BJ (cell line): Measurements from ENCODE around the gene TMEM178B. TPM values are rescaled to one million over a fixed set of nuclear protein-coding genes. Genes with fewer than 3 reads are reported as not detected.

Experiments used
- CTCF ChIA-PET: fragments of 350-600 bp; formaldehyde crosslinking; extraction: SDS; loops from one replicate; lab custom pipeline; 2021; ENCODE audit warnings: antibody characterized with exemption, inconsistent platforms; lab: Yijun Ruan, JAX
- POLR2A ChIA-PET: fragments of 300-600 bp; sonication (Branson Sonifier 250); formaldehyde crosslinking; extraction: SDS; loops from one replicate; lab custom pipeline; 2021; ENCODE audit warnings: antibody characterized with exemption; lab: Charles Lee
- DNase-seq: peaks from one replicate; pipeline ENCODE4 v3.0.0-alpha.2; 2011; ENCODE audit warnings: low read depth
- H3K27me3 ChIP-seq: 2 replicates; pipeline ENCODE4 v1.6.0; 2011; ENCODE audit warnings: low read length; ENCODE audit not compliant: control insufficient read depth, insufficient read depth
- H3K36me3 ChIP-seq: 2 replicates; pipeline ENCODE4 v1.5.1; 2011; ENCODE audit warnings: low read length; ENCODE audit not compliant: control insufficient read depth, insufficient read depth
- H3K4me3 ChIP-seq: 2 replicates; pipeline ENCODE4 v1.5.1; 2011; ENCODE audit warnings: low read depth, mild to moderate bottlenecking, control low read depth, low read length
- CTCF ChIP-seq: IDR thresholded peaks from 2 replicates; pipeline ENCODE4 v1.5.1; 2011; ENCODE audit warnings: low read depth, mild to moderate bottlenecking, control low read depth, inconsistent platforms, low read length, moderate library complexity; ENCODE audit not compliant: insufficient read depth
- polyA plus RNA-seq: library from polyadenylated mRNA; depleted of rRNA; stranded (reverse); fragments of >200 nt; gene quantifications from 2 replicates; pipeline ENCODE4 v1.2.3, GENCODE V29; 2011

TMEM178B gene
- polyA plus RNA-seq, 1 experiment, result 0.43 TPM

GRCh38 chr7:141387521-141388217 lies 313.8 kb downstream of the TMEM178B start:
- no peak for DNase-seq
- no peaks in the 10 kb centered on the region for H3K27me3 ChIP-seq
- no peaks in the 10 kb centered on the region for H3K36me3 ChIP-seq
- ChIA-PET POLR2A (no interaction called here), CTCF (no interaction called here)
- no peak overlapping the region for H3K4me3 ChIP-seq
- TF ChIP-seq CTCF, result no peak

- ChIA-PET CTCF (no interaction called here), POLR2A (no interaction called here)
- H3K4me3 ChIP-seq, result no peak overlapping the region
Observed at GRCh38 chr7:141389140-141389796, 315.4 kb downstream of the TMEM178B start.

GRCh38 chr7:141390339-141390738 lies 316.5 kb downstream of the TMEM178B start:
- CTCF ChIA-PET, result no interaction called here

More at GRCh38 chr7:141389140-141389796, 315.4 kb downstream of the TMEM178B start:
- Histone ChIP-seq H3K36me3 (no peaks in the 10 kb centered on the region), H3K27me3 (no peaks in the 10 kb centered on the region)
- no peak for DNase-seq
- TF ChIP-seq CTCF, result no peak

GRCh38 chr7:141393056-141393455 lies 319.2 kb downstream of the TMEM178B start:
- H3K4me3 ChIP-seq, result no peak overlapping the region
- ChIA-PET POLR2A (no interaction called here), CTCF (no interaction called here)
- TF ChIP-seq CTCF, result no peak
- DNase-seq, result no peak
- H3K27me3 ChIP-seq, result no peaks in the 10 kb centered on the region
- no peaks in the 10 kb centered on the region for H3K36me3 ChIP-seq

More at GRCh38 chr7:141390339-141390738, 316.5 kb downstream of the TMEM178B start:
- no peaks in the 10 kb centered on the region for H3K27me3 ChIP-seq
- no peak for DNase-seq
- POLR2A ChIA-PET, result no interaction called here
- H3K4me3 ChIP-seq, result no peak overlapping the region
- TF ChIP-seq CTCF, result no peak
- no peaks in the 10 kb centered on the region for H3K36me3 ChIP-seq

GRCh38 chr7:141397236-141398163 lies 323.6 kb downstream of the TMEM178B start:
- POLR2A ChIA-PET, result no interaction called here

More at GRCh38 chr7:141397236-141398163, 323.6 kb downstream of the TMEM178B start:
- no peak for DNase-seq
- H3K4me3 ChIP-seq, result no peak overlapping the region
- H3K27me3 ChIP-seq, result no peaks in the 10 kb centered on the region
- TF ChIP-seq CTCF, result no peak
- H3K36me3 ChIP-seq, result no peaks in the 10 kb centered on the region
- CTCF ChIA-PET, result no interaction called here
